Neural cell (in vitro differentiated cells): Measurements from ENCODE around the gene LRRC74B. TPM values are rescaled to one million over a fixed set of nuclear protein-coding genes. Genes with fewer than 3 reads are reported as not detected.

Experiments used
- H2AFZ ChIP-seq: fragments of 200-600, 300-800 bp; sonication (generic), shearing (Covaris generic); 2 replicates; pipeline ENCODE4 v1.6.0; 2014; ENCODE audit warnings: low read depth, mild to moderate bottlenecking, antibody characterized with exemption, low read length, moderate library complexity
- H3F3A ChIP-seq: fragments of 200-600 bp; shearing (Covaris generic); 2 replicates; pipeline ENCODE4 v1.6.1; 2016; ENCODE audit warnings: mild to moderate bottlenecking, moderate library complexity, mixed read lengths, antibody characterized with exemption, low read length; ENCODE audit not compliant: insufficient read depth, poor library complexity, severe bottlenecking
- H3K27ac ChIP-seq: fragments of 200-600, 300-800 bp; sonication (generic), shearing (Covaris generic); 2 replicates; pipeline ENCODE4 v1.5.1; 2014; ENCODE audit warnings: mild to moderate bottlenecking, low read length, moderate library complexity
- H3K27me3 ChIP-seq: fragments of 300-800, 200-600 bp; sonication (generic), shearing (Covaris generic); 2 replicates; pipeline ENCODE4 v1.6.0; 2014; ENCODE audit warnings: mild to moderate bottlenecking, low read depth, low read length, moderate library complexity; ENCODE audit not compliant: insufficient read depth
- H3K36me3 ChIP-seq: fragments of 300-800, 200-600 bp; sonication (generic), shearing (Covaris generic); 2 replicates; pipeline ENCODE4 v1.5.1; 2014; ENCODE audit warnings: mild to moderate bottlenecking, antibody characterized with exemption, low read length, moderate library complexity; ENCODE audit not compliant: insufficient read depth
- H3K4me2 ChIP-seq: fragments of 300-800, 200-600 bp; sonication (generic), shearing (Covaris generic); 2 replicates; pipeline ENCODE4 v1.6.0; 2014; ENCODE audit warnings: mild to moderate bottlenecking, low read length
- H3K4me3 ChIP-seq: fragments of 300-800, 200-600 bp; sonication (generic), shearing (Covaris generic); 2 replicates; pipeline ENCODE4 v1.5.1; 2014; ENCODE audit warnings: mild to moderate bottlenecking, low read length, moderate library complexity
- H3K79me2 ChIP-seq: fragments of 200-600 bp; shearing (Covaris generic); replicated peaks from 2 replicates; pipeline ENCODE4 v1.6.0; 2014; ENCODE audit warnings: mild to moderate bottlenecking, low read length, moderate library complexity; ENCODE audit not compliant: insufficient read depth
- H3K9ac ChIP-seq: fragments of 300-800, 200-600 bp; sonication (generic), shearing (Covaris generic); 2 replicates; pipeline ENCODE4 v1.6.1; 2016; ENCODE audit warnings: mild to moderate bottlenecking, low read length, mixed read lengths
- H3K9me2 ChIP-seq: fragments of 200-600 bp; shearing (Covaris generic); 2 replicates; pipeline ENCODE4 v1.6.1; 2016; ENCODE audit warnings: mild to moderate bottlenecking, low read length, mixed read lengths; ENCODE audit not compliant: insufficient read depth
- H3K9me3 ChIP-seq: fragments of 200-600, 300-800 bp; sonication (generic), shearing (Covaris generic); 2 replicates; pipeline ENCODE4 v1.6.1; 2016; ENCODE audit warnings: mild to moderate bottlenecking, mixed run types, low read length, moderate library complexity, mixed read lengths
- H4K20me1 ChIP-seq: fragments of 200-600 bp; shearing (Covaris generic); 2 replicates; pipeline ENCODE4 v1.6.1; 2016; ENCODE audit warnings: mild to moderate bottlenecking, mixed run types; ENCODE audit not compliant: insufficient read depth
- EP300 ChIP-seq: fragments of 450-650 bp; conservative IDR thresholded peaks from 2 replicates; pipeline ENCODE4 v1.6.1; 2014; ENCODE audit warnings: antibody characterized with exemption, mild to moderate bottlenecking, moderate library complexity; ENCODE audit not compliant: poor library complexity, severe bottlenecking
- EZH2 ChIP-seq: fragments of 200-600, 300-800 bp; shearing (Covaris generic), sonication (generic); IDR thresholded peaks from 2 replicates; pipeline ENCODE4 v1.6.1; 2014; ENCODE audit warnings: antibody characterized with exemption, low read length, borderline replicate concordance, mild to moderate bottlenecking; ENCODE audit not compliant: insufficient read depth, poor library complexity, severe bottlenecking
- MXI1 ChIP-seq: fragments of 450-650 bp; conservative IDR thresholded peaks from 2 replicates; pipeline ENCODE4 v1.6.1; 2014; ENCODE audit warnings: antibody characterized with exemption, mild to moderate bottlenecking; ENCODE audit not compliant: poor library complexity, severe bottlenecking
- POLR2AphosphoS5 ChIP-seq: IDR thresholded peaks from 2 replicates; pipeline ENCODE4 v1.6.1; 2012
- RAD21 ChIP-seq: fragments of 450-650 bp; conservative IDR thresholded peaks from 2 replicates; pipeline ENCODE4 v1.6.1; 2014; ENCODE audit warnings: antibody characterized with exemption, mild to moderate bottlenecking, moderate library complexity
- SMC3 ChIP-seq: fragments of 450-650 bp; conservative IDR thresholded peaks from 2 replicates; pipeline ENCODE4 v1.6.1; 2014; ENCODE audit warnings: antibody characterized with exemption, mild to moderate bottlenecking, moderate library complexity; ENCODE audit not compliant: poor library complexity
- TAF1 ChIP-seq: IDR thresholded peaks from 2 replicates; pipeline ENCODE4 v1.6.1; 2012; ENCODE audit warnings: low read depth
- polyA plus RNA-seq: library from polyadenylated mRNA; depleted of rRNA; stranded (reverse); fragments of >200 nt; gene quantifications from 2 replicates; pipeline ENCODE4 v1.2.3, GENCODE V29; 2014
- TF ChIP-seq, protein P1 (sequence below): IDR thresholded peaks from 2 replicates; pipeline ENCODE4 v1.6.1; 2012; ENCODE audit warnings: borderline replicate concordance
- TF ChIP-seq, protein P2 (sequence below): fragments of 450-650 bp; IDR thresholded peaks from 2 replicates; pipeline ENCODE4 v1.5.1; 2014; ENCODE audit warnings: antibody characterized with exemption, mild to moderate bottlenecking, moderate library complexity; ENCODE audit not compliant: poor library complexity, severe bottlenecking

Gene LRRC74B
- polyA plus RNA-seq, 1 donor from 2014 or later, result not detected

DNA sequence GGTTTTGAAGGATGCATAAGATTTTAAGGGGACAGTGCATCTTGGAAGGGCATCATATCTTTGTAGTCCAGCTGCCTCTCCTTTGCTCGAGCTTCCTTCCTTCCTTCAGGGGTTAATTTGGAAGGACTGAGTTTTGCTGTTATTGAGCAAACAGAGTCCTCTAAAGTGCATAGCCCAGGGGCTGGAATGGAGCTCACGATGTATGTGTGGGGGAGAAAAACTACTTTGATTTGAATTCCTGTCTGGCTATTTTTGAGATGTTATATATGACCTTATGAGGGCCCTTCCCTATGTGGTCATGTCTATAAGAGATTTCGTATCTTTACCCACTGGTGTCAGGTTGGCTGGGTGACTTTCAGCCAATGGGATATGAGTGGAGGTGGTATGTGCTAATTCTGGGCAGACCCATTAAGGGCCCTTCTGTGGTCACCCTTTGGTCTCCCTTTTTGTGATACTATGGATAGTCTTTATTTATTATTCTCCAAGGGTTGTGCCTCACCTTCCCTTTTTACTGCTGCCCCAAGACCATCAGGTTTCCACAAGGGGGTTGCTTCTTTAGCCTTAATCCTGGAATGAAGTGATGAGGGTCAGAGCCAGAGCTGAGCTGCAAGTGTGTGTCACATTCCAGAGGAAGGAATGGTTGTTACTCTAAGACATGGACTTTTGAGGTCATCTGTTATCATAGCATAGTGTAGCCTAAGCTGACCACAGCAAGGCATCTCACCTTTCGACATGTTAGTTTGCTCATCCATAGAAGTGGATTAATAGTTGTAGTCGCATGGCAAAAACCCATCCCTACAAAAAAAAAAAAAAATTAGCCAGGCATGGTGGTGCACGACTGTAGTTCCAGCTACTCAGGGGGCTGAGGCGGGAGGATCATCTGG, 54.6 kb downstream of the LRRC74B start:
- Histone ChIP-seq H3K27me3 (no peaks in the 10 kb centered on the region), H2AFZ (no peak overlapping the region), H3K79me2 (no peaks in the 10 kb centered on the region), H3K9ac (no peak overlapping the region), H4K20me1 (no peaks in the 10 kb centered on the region), H3K4me3 (no peak overlapping the region), H3K36me3 (no peaks in the 10 kb centered on the region), H3K27ac (no peak overlapping the region), H3K9me3 (no peaks in the 10 kb centered on the region), H3K9me2 (no peaks in the 10 kb centered on the region), H3F3A (no peaks in the 10 kb centered on the region), H3K4me2 (no peak overlapping the region)
- TF ChIP-seq, protein P1, sequence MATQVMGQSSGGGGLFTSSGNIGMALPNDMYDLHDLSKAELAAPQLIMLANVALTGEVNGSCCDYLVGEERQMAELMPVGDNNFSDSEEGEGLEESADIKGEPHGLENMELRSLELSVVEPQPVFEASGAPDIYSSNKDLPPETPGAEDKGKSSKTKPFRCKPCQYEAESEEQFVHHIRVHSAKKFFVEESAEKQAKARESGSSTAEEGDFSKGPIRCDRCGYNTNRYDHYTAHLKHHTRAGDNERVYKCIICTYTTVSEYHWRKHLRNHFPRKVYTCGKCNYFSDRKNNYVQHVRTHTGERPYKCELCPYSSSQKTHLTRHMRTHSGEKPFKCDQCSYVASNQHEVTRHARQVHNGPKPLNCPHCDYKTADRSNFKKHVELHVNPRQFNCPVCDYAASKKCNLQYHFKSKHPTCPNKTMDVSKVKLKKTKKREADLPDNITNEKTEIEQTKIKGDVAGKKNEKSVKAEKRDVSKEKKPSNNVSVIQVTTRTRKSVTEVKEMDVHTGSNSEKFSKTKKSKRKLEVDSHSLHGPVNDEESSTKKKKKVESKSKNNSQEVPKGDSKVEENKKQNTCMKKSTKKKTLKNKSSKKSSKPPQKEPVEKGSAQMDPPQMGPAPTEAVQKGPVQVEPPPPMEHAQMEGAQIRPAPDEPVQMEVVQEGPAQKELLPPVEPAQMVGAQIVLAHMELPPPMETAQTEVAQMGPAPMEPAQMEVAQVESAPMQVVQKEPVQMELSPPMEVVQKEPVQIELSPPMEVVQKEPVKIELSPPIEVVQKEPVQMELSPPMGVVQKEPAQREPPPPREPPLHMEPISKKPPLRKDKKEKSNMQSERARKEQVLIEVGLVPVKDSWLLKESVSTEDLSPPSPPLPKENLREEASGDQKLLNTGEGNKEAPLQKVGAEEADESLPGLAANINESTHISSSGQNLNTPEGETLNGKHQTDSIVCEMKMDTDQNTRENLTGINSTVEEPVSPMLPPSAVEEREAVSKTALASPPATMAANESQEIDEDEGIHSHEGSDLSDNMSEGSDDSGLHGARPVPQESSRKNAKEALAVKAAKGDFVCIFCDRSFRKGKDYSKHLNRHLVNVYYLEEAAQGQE, result no peak
- TF ChIP-seq RAD21 (no peak), SMC3 (no peak), TAF1 (no peak), EP300 (no peak), POLR2AphosphoS5 (no peak), EZH2 (no peak), MXI1 (no peak)
- TF ChIP-seq, protein P2, sequence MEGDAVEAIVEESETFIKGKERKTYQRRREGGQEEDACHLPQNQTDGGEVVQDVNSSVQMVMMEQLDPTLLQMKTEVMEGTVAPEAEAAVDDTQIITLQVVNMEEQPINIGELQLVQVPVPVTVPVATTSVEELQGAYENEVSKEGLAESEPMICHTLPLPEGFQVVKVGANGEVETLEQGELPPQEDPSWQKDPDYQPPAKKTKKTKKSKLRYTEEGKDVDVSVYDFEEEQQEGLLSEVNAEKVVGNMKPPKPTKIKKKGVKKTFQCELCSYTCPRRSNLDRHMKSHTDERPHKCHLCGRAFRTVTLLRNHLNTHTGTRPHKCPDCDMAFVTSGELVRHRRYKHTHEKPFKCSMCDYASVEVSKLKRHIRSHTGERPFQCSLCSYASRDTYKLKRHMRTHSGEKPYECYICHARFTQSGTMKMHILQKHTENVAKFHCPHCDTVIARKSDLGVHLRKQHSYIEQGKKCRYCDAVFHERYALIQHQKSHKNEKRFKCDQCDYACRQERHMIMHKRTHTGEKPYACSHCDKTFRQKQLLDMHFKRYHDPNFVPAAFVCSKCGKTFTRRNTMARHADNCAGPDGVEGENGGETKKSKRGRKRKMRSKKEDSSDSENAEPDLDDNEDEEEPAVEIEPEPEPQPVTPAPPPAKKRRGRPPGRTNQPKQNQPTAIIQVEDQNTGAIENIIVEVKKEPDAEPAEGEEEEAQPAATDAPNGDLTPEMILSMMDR, result no peak

DNA sequence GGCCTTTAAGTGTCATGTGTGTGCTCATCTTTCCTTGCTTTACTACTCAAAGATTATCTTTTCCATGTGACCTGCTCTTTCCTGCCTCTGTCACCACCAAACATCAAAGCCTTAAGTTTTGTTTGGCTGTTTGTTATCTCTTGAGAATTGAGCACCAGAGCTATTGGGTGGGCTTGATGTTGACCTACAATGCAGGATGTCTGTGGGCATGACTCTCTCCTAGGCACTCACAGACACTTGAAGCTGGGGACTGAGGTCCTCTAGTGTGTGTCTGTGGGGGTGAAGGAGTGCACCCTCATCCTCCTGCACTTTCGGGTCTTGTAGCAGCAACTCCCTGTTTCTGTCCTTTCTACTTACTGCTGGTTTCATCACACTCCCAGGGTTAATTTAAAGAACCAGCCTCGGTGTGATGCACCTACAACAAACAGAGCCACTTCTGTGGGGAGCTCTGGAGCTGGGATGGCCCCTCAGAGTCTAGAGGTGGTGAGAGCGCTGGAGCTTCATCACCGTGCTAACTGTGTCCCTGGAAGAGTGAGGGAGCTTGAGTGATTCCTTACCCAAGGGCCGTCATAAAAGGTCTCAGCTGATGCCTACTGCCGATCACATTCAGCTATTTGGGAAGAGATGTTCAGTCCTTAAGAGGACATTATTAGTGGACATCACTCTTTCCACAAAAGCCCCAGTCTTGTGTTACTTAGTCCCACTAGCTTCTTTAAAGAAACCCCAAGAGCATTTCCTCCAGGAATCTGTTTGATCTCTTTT, 56.3 kb downstream of the LRRC74B start:
- no peak overlapping the region for H3K4me2 ChIP-seq
- H3K9me3 ChIP-seq, result no peaks in the 10 kb centered on the region
- no peaks in the 10 kb centered on the region for H3K79me2 ChIP-seq
- no peak overlapping the region for H3K9ac ChIP-seq
- no peak overlapping the region for H3K27ac ChIP-seq
- no peak for TF ChIP-seq EP300
- no peak for TF ChIP-seq TAF1
- no peak for TF ChIP-seq RAD21
- TF ChIP-seq MXI1, result no peak
- no peak for TF ChIP-seq POLR2AphosphoS5
- TF ChIP-seq, protein P1, result no peak
- TF ChIP-seq SMC3, result no peak
- TF ChIP-seq EZH2, result no peak
- TF ChIP-seq, protein P2, result no peak
- no peak overlapping the region for H2AFZ ChIP-seq
- no peaks in the 10 kb centered on the region for H3K36me3 ChIP-seq
- no peaks in the 10 kb centered on the region for H4K20me1 ChIP-seq
- H3F3A ChIP-seq, result no peaks in the 10 kb centered on the region
- no peak overlapping the region for H3K4me3 ChIP-seq
- no peaks in the 10 kb centered on the region for H3K27me3 ChIP-seq
- no peaks in the 10 kb centered on the region for H3K9me2 ChIP-seq
